Stimulated activated memory B cell treated with anti-CD40 and anti-IgM and Interleukin-4, amounts not matched to agents 10 μg/mL and 1 μg/mL and 100 μg/mL, for 72 hours (primary cell): ENCODE measurements around the gene PRAC1.
A peak's percentile ranks its signal among the peaks of the same experiment; 100 is the strongest.

ENCODE experiments used
- ATAC-seq: fragments of 150-1000 bp; cut with Tn5 transposase; 2 replicates; pipeline ENCODE4 v1.10.0; 2021
- H3K27ac Mint-ChIP-seq: one replicate; pipeline ENCODE4 v1.8.0; 2022; ENCODE audit warnings: mild to moderate bottlenecking, mixed read lengths
- H3K27me3 Mint-ChIP-seq: one replicate; pipeline ENCODE4 v1.8.0; 2022; ENCODE audit warnings: mixed read lengths
- H3K36me3 Mint-ChIP-seq: one replicate; pipeline ENCODE4 v1.8.0; 2022; ENCODE audit warnings: mixed read lengths
- H3K4me1 Mint-ChIP-seq: one replicate; pipeline ENCODE4 v1.8.0; 2022; ENCODE audit warnings: mixed read lengths
- H3K4me3 Mint-ChIP-seq: one replicate; pipeline ENCODE4 v1.8.0; 2022; ENCODE audit warnings: mild to moderate bottlenecking, moderate library complexity, mixed read lengths
- H3K9me3 Mint-ChIP-seq: one replicate; pipeline ENCODE4 v1.8.0; 2022; ENCODE audit warnings: mixed read lengths

PRAC1 gene

DNA sequence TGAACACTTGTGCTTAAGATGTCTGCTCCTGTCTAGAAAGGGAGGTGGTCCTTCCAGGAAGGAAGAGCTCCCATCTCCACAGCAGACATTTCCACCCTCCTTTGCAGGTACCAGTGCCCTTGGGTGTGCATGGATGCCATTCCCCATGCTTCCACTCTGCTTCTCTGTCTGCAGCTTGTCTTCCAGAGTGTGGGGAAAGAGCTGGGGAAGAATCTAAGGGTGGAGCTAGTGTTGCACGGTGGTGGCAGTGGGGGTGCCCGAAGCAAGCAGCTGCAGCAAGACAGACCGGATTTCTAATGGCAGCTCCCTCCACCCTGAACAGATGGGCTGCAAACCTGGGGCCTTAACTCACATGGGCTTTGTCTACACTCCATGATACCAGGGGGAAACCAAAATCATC lies 28.9 kb upstream of the PRAC1 start:
- no peaks in the 10 kb centered on the region for H3K36me3 Mint-ChIP-seq
- H3K27ac Mint-ChIP-seq: no peak overlapping the region
- H3K4me3 Mint-ChIP-seq: no peak overlapping the region
- ATAC-seq: no peak
- peaks cover 90% of the 10 kb centered on the region for H3K27me3 Mint-ChIP-seq
- peaks cover 13% of the 10 kb centered on the region for H3K4me1 Mint-ChIP-seq
- no peaks in the 10 kb centered on the region for H3K9me3 Mint-ChIP-seq

DNA sequence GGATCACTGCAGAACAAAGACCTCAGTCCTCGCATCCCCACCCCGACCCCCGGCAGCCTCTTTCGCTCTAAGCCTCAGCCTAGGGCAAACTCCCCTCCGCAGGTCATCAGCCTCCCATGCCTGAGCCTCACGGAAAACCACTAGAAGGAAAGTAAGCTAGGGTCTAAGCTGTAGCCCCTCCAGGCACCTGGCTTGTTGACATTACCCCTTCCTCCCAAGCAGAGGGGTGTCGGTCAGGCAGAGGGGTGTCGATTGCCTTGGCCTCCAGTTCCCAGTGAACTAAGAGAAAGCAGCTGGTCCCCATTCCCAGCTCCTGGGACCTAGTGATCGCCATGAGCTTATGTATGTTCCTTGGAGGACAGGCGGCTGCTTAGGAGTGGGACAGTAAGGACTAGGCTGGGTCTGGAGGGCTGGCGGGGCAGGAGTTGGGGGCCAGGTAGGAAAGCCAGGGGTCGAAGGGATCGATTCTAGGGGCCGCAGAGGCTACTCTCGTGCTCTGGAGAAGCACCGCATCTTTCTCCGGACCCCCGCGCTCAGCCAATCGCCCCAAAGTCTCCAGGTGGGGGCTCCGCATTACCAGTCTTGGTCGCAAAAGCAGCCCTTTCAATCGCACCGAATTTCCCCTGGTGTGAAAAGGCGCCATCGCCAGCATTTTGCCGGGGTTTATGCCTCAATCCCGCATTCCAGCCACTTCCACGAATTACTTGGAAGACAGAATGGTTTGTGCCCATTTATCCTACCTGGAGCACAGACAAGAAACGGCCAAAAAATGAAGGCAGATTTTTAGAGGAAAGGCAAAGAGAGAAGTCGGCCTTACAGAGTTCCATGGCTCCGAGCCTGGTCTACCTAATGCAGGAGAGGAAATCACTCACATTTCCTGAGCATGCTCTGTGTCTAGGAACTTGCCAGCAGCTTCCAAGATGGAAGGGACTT lies 27.6 kb upstream of the PRAC1 start:
- no peaks in the 10 kb centered on the region for H3K36me3 Mint-ChIP-seq
- H3K27ac Mint-ChIP-seq: no peak overlapping the region
- H3K27me3 Mint-ChIP-seq: peaks cover 90% of the 10 kb centered on the region
- no peaks in the 10 kb centered on the region for H3K9me3 Mint-ChIP-seq
- H3K4me3 Mint-ChIP-seq: no peak overlapping the region
- no peak for ATAC-seq
- H3K4me1 Mint-ChIP-seq: peaks cover 15% of the 10 kb centered on the region

GRCh38 chr17:48748718-48749566 lies 26.6 kb upstream of the PRAC1 start:
- H3K4me3 Mint-ChIP-seq: no peak overlapping the region
- peaks cover 15% of the 10 kb centered on the region for H3K4me1 Mint-ChIP-seq
- no peak overlapping the region for H3K27ac Mint-ChIP-seq
- no peaks in the 10 kb centered on the region for H3K9me3 Mint-ChIP-seq
- H3K27me3 Mint-ChIP-seq: peaks cover 90% of the 10 kb centered on the region
- no peak for ATAC-seq
- H3K36me3 Mint-ChIP-seq: no peaks in the 10 kb centered on the region

GRCh38 chr17:48747445-48748363 lies 25.4 kb upstream of the PRAC1 start:
- Mint-ChIP-seq H3K27me3 (peaks cover 89% of the 10 kb centered on the region), H3K36me3 (no peaks in the 10 kb centered on the region), H3K4me3 (no peak overlapping the region), H3K27ac (no peak overlapping the region), H3K9me3 (no peaks in the 10 kb centered on the region), H3K4me1 (peaks cover 8% of the 10 kb centered on the region)
- ATAC-seq: no peak

DNA sequence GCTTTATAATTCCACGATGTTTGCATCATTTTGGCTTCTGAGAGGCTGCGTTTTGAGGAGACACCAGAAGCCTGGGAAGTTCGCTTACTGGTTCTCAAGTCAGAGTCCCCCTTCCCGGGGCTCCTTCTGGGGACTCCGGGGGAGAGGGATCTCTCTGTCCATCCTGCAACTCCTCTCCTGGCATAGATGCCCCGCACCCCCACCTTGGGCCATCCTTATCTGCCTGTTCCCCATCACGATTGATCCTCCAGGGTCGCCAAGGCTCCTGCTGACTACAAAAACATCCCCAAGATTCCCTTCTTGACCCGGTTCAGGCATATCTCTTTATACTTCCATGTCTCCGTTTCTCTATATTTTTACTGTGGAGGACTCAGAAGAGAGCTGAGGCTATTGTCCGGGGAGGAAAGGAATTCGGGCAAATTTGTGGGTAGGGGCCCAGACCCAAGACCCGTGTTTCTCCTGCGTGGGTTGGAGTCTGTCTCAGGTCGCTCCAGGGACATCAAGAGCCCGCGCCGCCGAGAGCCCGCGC lies 24.7 kb upstream of the PRAC1 start:
- Mint-ChIP-seq H3K36me3 (no peaks in the 10 kb centered on the region), H3K4me3 (no peak overlapping the region), H3K27ac (no peak overlapping the region), H3K4me1 (peaks cover 8% of the 10 kb centered on the region), H3K9me3 (no peaks in the 10 kb centered on the region), H3K27me3 (peaks cover 89% of the 10 kb centered on the region)
- ATAC-seq: no peak

- Mint-ChIP-seq H3K27me3 (peaks cover 91% of the 10 kb centered on the region), H3K9me3 (no peaks in the 10 kb centered on the region), H3K27ac (no peak overlapping the region), H3K4me1 (peaks cover 8% of the 10 kb centered on the region), H3K4me3 (no peak overlapping the region), H3K36me3 (no peaks in the 10 kb centered on the region)
- no peak for ATAC-seq
Measured at GRCh38 chr17:48745381-48746275, 23.3 kb upstream of the PRAC1 start.

GRCh38 chr17:48740537-48740936 lies 18.2 kb upstream of the PRAC1 start:
- Mint-ChIP-seq H3K4me3 (no peak overlapping the region), H3K27me3 (peaks cover 97% of the 10 kb centered on the region), H3K4me1 (peaks cover 11% of the 10 kb centered on the region), H3K27ac (no peak overlapping the region), H3K36me3 (no peaks in the 10 kb centered on the region), H3K9me3 (no peaks in the 10 kb centered on the region)
- no peak for ATAC-seq

- Mint-ChIP-seq H3K27me3 (peaks cover 97% of the 10 kb centered on the region), H3K4me1 (peaks cover 15% of the 10 kb centered on the region), H3K36me3 (no peaks in the 10 kb centered on the region), H3K9me3 (no peaks in the 10 kb centered on the region), H3K4me3 (peak overlapping the region; percentile 3), H3K27ac (no peak overlapping the region)
- no peak for ATAC-seq
Measured at GRCh38 chr17:48738803-48739526, 16.6 kb upstream of the PRAC1 start.

DNA sequence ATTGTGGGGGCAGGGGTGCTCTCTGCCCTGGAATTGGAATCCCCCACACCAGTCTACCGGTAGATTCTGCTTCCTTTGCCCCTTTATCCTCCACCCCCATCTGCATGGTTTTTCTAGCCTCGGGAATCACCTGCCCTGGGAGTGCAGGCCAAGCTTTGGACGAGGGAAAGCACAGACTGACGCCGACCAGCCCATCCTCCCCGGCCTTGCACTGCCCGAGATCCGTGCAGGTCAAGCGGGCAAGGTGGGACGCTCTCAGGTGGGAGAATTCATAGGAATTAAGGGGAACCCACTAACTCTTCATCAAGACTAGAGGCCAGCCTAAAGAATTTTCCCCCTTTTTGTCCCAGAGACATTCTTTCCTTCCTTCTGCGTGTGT lies 16.1 kb upstream of the PRAC1 start:
- peaks cover 21% of the 10 kb centered on the region for H3K4me1 Mint-ChIP-seq
- no peak overlapping the region for H3K27ac Mint-ChIP-seq
- no peak for ATAC-seq
- H3K27me3 Mint-ChIP-seq: peaks cover 98% of the 10 kb centered on the region
- no peaks in the 10 kb centered on the region for H3K36me3 Mint-ChIP-seq
- no peak overlapping the region for H3K4me3 Mint-ChIP-seq
- H3K9me3 Mint-ChIP-seq: no peaks in the 10 kb centered on the region

DNA sequence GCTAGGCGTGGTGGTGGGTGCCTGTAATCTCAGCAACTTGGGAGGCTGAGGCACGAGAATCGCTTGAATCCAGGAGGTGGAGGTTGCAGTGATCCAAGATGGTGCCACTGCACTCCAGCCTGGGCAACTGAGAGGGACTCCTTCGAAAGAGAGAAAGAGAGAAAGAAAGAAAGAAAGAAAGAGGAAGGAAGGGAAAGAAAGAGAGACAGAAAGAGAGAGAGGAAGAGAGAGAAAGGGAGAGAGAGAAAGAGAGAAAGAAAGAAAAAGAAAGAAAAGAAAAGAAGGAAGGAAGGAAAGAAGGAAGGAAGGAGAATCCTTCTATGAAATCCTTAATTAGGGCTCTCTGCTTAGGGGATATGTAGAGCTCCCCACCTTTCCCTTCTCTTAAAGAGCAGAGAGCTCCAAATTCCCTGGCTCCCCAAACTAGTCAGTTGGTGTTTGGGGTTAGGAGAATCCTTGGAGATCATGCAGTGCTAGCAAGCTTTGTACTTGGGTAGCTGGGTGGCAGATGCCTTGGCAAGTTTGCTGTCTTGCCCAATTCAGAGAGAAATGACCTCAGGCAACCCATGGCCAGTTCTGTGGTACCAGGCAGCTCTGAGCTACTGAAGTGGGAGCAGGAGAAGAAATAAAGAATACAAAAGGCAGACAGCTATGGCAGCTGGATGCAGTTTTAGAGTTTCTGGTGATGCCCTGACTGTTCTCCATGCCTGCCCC lies 15.2 kb upstream of the PRAC1 start:
- H3K4me3 Mint-ChIP-seq: no peak overlapping the region
- H3K36me3 Mint-ChIP-seq: no peaks in the 10 kb centered on the region
- H3K4me1 Mint-ChIP-seq: peaks cover 29% of the 10 kb centered on the region
- no peak for ATAC-seq
- H3K27ac Mint-ChIP-seq: no peak overlapping the region
- H3K9me3 Mint-ChIP-seq: no peaks in the 10 kb centered on the region
- H3K27me3 Mint-ChIP-seq: peaks cover 98% of the 10 kb centered on the region

GRCh38 chr17:48735062-48735351 lies 12.7 kb upstream of the PRAC1 start:
- Mint-ChIP-seq H3K36me3 (no peaks in the 10 kb centered on the region), H3K4me1 (peaks cover 30% of the 10 kb centered on the region), H3K4me3 (no peak overlapping the region), H3K27ac (no peak overlapping the region), H3K9me3 (no peaks in the 10 kb centered on the region), H3K27me3 (peaks cover 96% of the 10 kb centered on the region)
- ATAC-seq: no peak

GRCh38 chr17:48734333-48735061 lies 12.2 kb upstream of the PRAC1 start:
- no peak overlapping the region for H3K4me3 Mint-ChIP-seq
- no peaks in the 10 kb centered on the region for H3K36me3 Mint-ChIP-seq
- H3K27ac Mint-ChIP-seq: no peak overlapping the region

More at GRCh38 chr17:48734333-48735061, 12.2 kb upstream of the PRAC1 start:
- no peak for ATAC-seq
- H3K9me3 Mint-ChIP-seq: no peaks in the 10 kb centered on the region
- peaks cover 96% of the 10 kb centered on the region for H3K27me3 Mint-ChIP-seq
- peaks cover 32% of the 10 kb centered on the region for H3K4me1 Mint-ChIP-seq
